ENCODE results near the gene EXD2. TPM values are rescaled to one million over a fixed set of nuclear protein-coding genes. Genes with fewer than 3 reads are reported as not detected.
"Not testable (repeated sequence)": the region's sequence is repeated elsewhere in the genome, so short reads cannot be mapped to it uniquely, and the experiment has no call there.

The EXD2 gene
- total and polyA plus RNA-seq, 2 of the 13 experiments (the other 11 are each of a cell fraction or from before 2014, with no cell fraction given): 9.5 to 15.1 TPM

DNA sequence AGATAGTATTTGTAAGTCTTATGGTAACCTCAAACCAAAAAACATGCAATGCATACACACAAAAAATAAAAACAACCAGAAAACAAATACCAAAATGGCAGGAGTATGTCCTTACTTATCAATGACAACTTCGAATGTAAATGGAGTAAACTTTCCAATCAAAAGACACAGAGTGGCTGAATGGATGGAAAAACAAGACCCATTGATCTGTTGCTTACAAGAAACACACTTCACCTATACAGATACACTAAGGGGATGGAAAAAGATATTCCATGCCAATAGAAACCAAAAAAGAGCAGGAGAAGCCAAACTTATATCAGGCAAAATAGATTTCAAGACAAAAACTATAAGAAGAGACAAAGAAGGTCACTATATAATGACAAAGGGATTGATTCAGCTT lies 29.7 kb upstream of the EXD2 start:
- POLR2A ChIA-PET: no interaction called here
- no peaks in the 10 kb centered on the region for H3K79me2 ChIP-seq (ENCODE audit: insufficient read depth, low read length)
- no peak overlapping the region for H3K4me2 ChIP-seq (ENCODE audit: low read depth, low read length)
- no peaks in the 10 kb centered on the region for H3K9me3 ChIP-seq (ENCODE audit: low read length)
- DNase-seq (ENCODE audit: low spot score) (no peak), FAIRE-seq (no peak), ATAC-seq (no peak)
- peaks cover 3% of the 10 kb centered on the region for H3K4me1 ChIP-seq (ENCODE audit: insufficient read depth, low read length)
- H3K36me3 ChIP-seq (replicated peaks in 1 of 2; ENCODE audit: control insufficient read depth in 1 of 2, insufficient read depth in 2 of 2, low read length in 2 of 2): no peaks in the 10 kb centered on the region
- in situ Hi-C loops (cut with HindIII; ENCODE audit: extremely low pct_ligation_motif_present, low pct_unique_long_range_greater_than_20kb): no loop called here
- BruUV-seq (replicated peaks): no TSS peak
- H3K9ac ChIP-seq (ENCODE audit: insufficient read depth, low read depth, low read length): no peak overlapping the region
- no peaks in the 10 kb centered on the region for H4K20me1 ChIP-seq (ENCODE audit: insufficient read depth, low read length)
- WGBS (ENCODE audit: low lambda C conversion rate): 2% methylated on average over 1 of the region's 1 CpG
- no peak overlapping the region for H3K4me3 ChIP-seq (replicated peaks in 1 of 3; ENCODE audit: insufficient read depth in 1 of 3, low read depth in 2 of 3, low read length in 3 of 3)
- H3K27me3 ChIP-seq (ENCODE audit: control insufficient read depth in 1 of 2, insufficient read depth in 2 of 2, low read length in 2 of 2): no peaks in the 10 kb centered on the region
- intact Hi-C loops (cut with micrococcal nuclease; ENCODE audit: unreplicated experiment): no loop called here
- no peak overlapping the region for H3K27ac ChIP-seq (ENCODE audit: extremely low read length, insufficient read depth, low read length)
- CTCF ChIA-PET (ENCODE audit: low intra/inter-chr PET ratio, low total read pairs): no interaction called here
- H2AFZ ChIP-seq (ENCODE audit: low read length): no peak overlapping the region
- no peak for TF ChIP-seq ZEB1 (IDR thresholded peaks at IDR 0.05; ENCODE audit: insufficient replicate concordance, low read depth)

DNA sequence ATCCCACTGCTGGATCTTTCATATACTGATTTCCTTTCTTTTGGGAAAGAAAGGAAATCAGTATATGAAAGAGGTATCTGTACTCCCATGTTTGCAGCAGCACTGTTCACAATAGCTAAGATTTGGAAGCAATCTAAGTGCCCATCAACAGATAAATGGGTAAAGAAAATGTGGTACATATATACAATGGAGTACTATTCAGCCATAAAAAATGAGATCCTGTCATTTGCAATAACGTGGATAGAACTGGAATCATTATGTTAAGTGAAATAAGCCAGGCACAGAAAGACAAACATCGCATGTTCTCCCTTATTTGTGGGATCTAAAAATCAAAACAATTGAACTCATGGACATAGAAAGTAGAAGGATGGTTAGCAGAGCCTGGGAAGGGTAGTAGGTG lies 25.5 kb upstream of the EXD2 start:
- H3K79me2 ChIP-seq (ENCODE audit: insufficient read depth, low read length); intact Hi-C loops (cut with micrococcal nuclease; ENCODE audit: unreplicated experiment); H3K27me3 ChIP-seq (ENCODE audit: control insufficient read depth in 1 of 2, insufficient read depth in 2 of 2, low read length in 2 of 2); in situ Hi-C loops (cut with HindIII; ENCODE audit: extremely low pct_ligation_motif_present, low pct_unique_long_range_greater_than_20kb); ATAC-seq; H3K4me1 ChIP-seq (ENCODE audit: insufficient read depth, low read length); H4K20me1 ChIP-seq (ENCODE audit: insufficient read depth, low read length); H3K27ac ChIP-seq (ENCODE audit: extremely low read length, insufficient read depth, low read length); H3K4me2 ChIP-seq (ENCODE audit: low read depth, low read length); H2AFZ ChIP-seq (ENCODE audit: low read length); H3K9ac ChIP-seq (ENCODE audit: insufficient read depth, low read depth, low read length); BruUV-seq (replicated peaks); DNase-seq (ENCODE audit: low spot score); H3K9me3 ChIP-seq (ENCODE audit: low read length); H3K4me3 ChIP-seq (replicated peaks in 1 of 3; ENCODE audit: insufficient read depth in 1 of 3, low read depth in 2 of 3, low read length in 3 of 3); FAIRE-seq; CTCF ChIA-PET (ENCODE audit: low intra/inter-chr PET ratio, low total read pairs); H3K36me3 ChIP-seq (replicated peaks in 1 of 2; ENCODE audit: control insufficient read depth in 1 of 2, insufficient read depth in 2 of 2, low read length in 2 of 2): not testable (repeated sequence)
- WGBS (ENCODE audit: low lambda C conversion rate): 3% methylated on average over 2 of the region's 2 CpGs
- POLR2A ChIA-PET: interaction anchor here (0.7 kb wide), 1 partner anchor 8 kb away, joined by 3 read pairs; no protein-coding TSS in a partner anchor

DNA sequence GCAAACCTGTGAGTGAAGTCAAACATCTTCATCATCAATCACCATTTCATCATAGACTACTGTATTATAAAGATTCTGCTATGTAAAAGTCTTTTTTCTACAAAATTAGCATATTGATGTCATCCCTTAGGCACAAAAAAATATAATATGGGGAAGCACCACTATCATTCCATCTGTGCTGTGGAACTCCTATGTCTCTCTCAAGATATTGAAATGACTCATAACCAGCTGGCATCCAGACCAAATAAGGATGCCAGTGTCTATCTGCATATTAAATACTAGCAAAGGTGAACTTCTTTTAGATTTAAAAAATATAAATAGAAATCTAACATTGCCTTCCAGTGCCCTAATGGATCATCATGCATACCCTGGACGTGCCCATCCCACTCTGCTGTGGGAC lies 20.5 kb upstream of the EXD2 start:
- H3K27me3 ChIP-seq (ENCODE audit: control insufficient read depth in 1 of 2, insufficient read depth in 2 of 2, low read length in 2 of 2): no peaks in the 10 kb centered on the region; a peak in 1 of 5 replicates
- H3K4me1 ChIP-seq (ENCODE audit: insufficient read depth, low read length): no peaks in the 10 kb centered on the region
- H3K36me3 ChIP-seq (replicated peaks in 1 of 2; ENCODE audit: control insufficient read depth in 1 of 2, insufficient read depth in 2 of 2, low read length in 2 of 2): no peaks in the 10 kb centered on the region
- no peak for TF ChIP-seq CENPX (CRISPR knock-in tag; IDR thresholded peaks at IDR 0.05)
- DNase-seq (ENCODE audit: low spot score) (no peak), FAIRE-seq (no peak), ATAC-seq (no peak)
- H3K9ac ChIP-seq (ENCODE audit: insufficient read depth, low read depth, low read length): no peak overlapping the region
- in situ Hi-C loops (cut with HindIII; ENCODE audit: extremely low pct_ligation_motif_present, low pct_unique_long_range_greater_than_20kb) (no loop called here), intact Hi-C loops (cut with micrococcal nuclease; ENCODE audit: unreplicated experiment) (no loop called here)
- no TSS peak for BruUV-seq (replicated peaks)
- no peaks in the 10 kb centered on the region for H4K20me1 ChIP-seq (ENCODE audit: insufficient read depth, low read length)
- H3K4me2 ChIP-seq (ENCODE audit: low read depth, low read length): no peak overlapping the region
- H3K4me3 ChIP-seq (replicated peaks in 1 of 3; ENCODE audit: insufficient read depth in 1 of 3, low read depth in 2 of 3, low read length in 3 of 3): no peak overlapping the region
- H3K27ac ChIP-seq (ENCODE audit: extremely low read length, insufficient read depth, low read length): no peak overlapping the region
- ChIA-PET CTCF (ENCODE audit: low intra/inter-chr PET ratio, low total read pairs) (no interaction called here), POLR2A (no interaction called here)
- 36% methylated on average over 1 of the region's 1 CpG for WGBS (ENCODE audit: low lambda C conversion rate)
- no peak overlapping the region for H2AFZ ChIP-seq (ENCODE audit: low read length)
- no peaks in the 10 kb centered on the region for H3K9me3 ChIP-seq (ENCODE audit: low read length)
- no peaks in the 10 kb centered on the region for H3K79me2 ChIP-seq (ENCODE audit: insufficient read depth, low read length)

All from HepG2 (cell line).